B cell (primary cell): Measurements from ENCODE around the gene CEMIP. TPM values are rescaled to one million over a fixed set of nuclear protein-coding genes. Genes with fewer than 3 reads are reported as not detected.

Source experiments
- ATAC-seq: fragments of 200-7000 bp; cut with Tn5 transposase; one replicate; pipeline ENCODE4 v1.10.0; 2021; ENCODE audit warnings: low read depth, mild to moderate bottlenecking, moderate number of reproducible peaks, moderate library complexity
- CTCF ChIA-PET: fragments of 350-600 bp; sonication (Branson Sonifier 250); formaldehyde crosslinking; loops from one replicate; lab custom pipeline; 2021; ENCODE audit warnings: antibody characterized with exemption, inconsistent platforms; lab: Charles Lee
- POLR2A ChIA-PET: fragments of 350-600 bp; sonication (Branson Sonifier 250); formaldehyde crosslinking; loops from one replicate; lab custom pipeline; 2021; ENCODE audit warnings: antibody characterized with exemption; lab: Charles Lee
- DNase-seq: peaks from one replicate; pipeline ENCODE4 v3.0.0; 2013
- H2AFZ ChIP-seq: 2 replicates; pipeline ENCODE4 v1.6.1; 2012; ENCODE audit warnings: mild to moderate bottlenecking, low read depth, low read length; ENCODE audit not compliant: insufficient read depth, poor library complexity, severe bottlenecking
- H3K27ac ChIP-seq, 2 donors: 1 replicate in 1 of 2; 2 replicates in 1 of 2; pipeline ENCODE4 v1.5.1; 2012 to 2013; ENCODE audit warnings: low read length in 2 of 2, mild to moderate bottlenecking in 2 of 2, moderate library complexity in 1 of 2
- H3K27me3 ChIP-seq, 4 experiments: fragments of 200-600 bp in 1 of 4; sonication (generic) in 1 of 4; replicated peaks in 1 of 4; 1 replicate in 2 of 4; 2 replicates in 2 of 4; pipeline versions ENCODE4 v1.6.1 to v1.7.0; 2013 to 2016; ENCODE audit warnings: low read length in 3 of 4, mild to moderate bottlenecking in 2 of 4, mixed read lengths in 1 of 4, moderate library complexity in 1 of 4; ENCODE audit not compliant: insufficient read depth in 4 of 4, control insufficient read depth in 3 of 4; ENCODE audit errors: control extremely low read depth in 1 of 4
- H3K36me3 ChIP-seq, 2 experiments: replicated peaks in 1 of 2; 1 replicate in 1 of 2; 2 replicates in 1 of 2; pipeline versions ENCODE4 v1.6.1 to v1.7.1; 2013; ENCODE audit warnings: low read length in 1 of 2; ENCODE audit not compliant: insufficient read depth in 2 of 2, control insufficient read depth in 1 of 2; ENCODE audit errors: control extremely low read depth in 1 of 2, extremely low read depth in 1 of 2
- H3K4me1 ChIP-seq, 2 donors: fragments of 200-600 bp in 1 of 2; sonication (generic) in 1 of 2; 1 replicate in 1 of 2; 2 replicates in 1 of 2; pipeline versions ENCODE4 v1.5.1 to v1.6.1; 2013 to 2017; ENCODE audit warnings: low read length in 2 of 2; ENCODE audit not compliant: control insufficient read depth in 2 of 2, insufficient read depth in 2 of 2
- H3K4me2 ChIP-seq: replicated peaks from 2 replicates; pipeline ENCODE3; 2012; ENCODE audit warnings: mild to moderate bottlenecking, low read depth, low read length; ENCODE audit not compliant: poor library complexity, severe bottlenecking
- H3K4me3 ChIP-seq, 5 experiments: fragments of 200-600 bp in 1 of 5; sonication (generic) in 1 of 5; 1 replicate in 3 of 5; 2 replicates in 2 of 5; pipeline versions ENCODE4 v1.5.1 to v1.7.0; 2011 to 2016; ENCODE audit warnings: low read length in 4 of 5, mild to moderate bottlenecking in 4 of 5, low read depth in 2 of 5, control low read depth in 1 of 5, moderate library complexity in 1 of 5; ENCODE audit not compliant: insufficient read depth in 1 of 5; ENCODE audit errors: control extremely low read depth in 1 of 5, extremely low read depth in 1 of 5
- H3K79me2 ChIP-seq: fragments of 200-600 bp; sonication (generic); one replicate; pipeline ENCODE4 v1.6.0; 2016; ENCODE audit warnings: low read length; ENCODE audit not compliant: control insufficient read depth, insufficient read depth
- H3K9ac ChIP-seq: fragments of 200-600 bp; sonication (generic); 2 replicates; pipeline ENCODE4 v1.6.1; 2017; ENCODE audit warnings: mild to moderate bottlenecking, low read length, moderate library complexity
- H3K9me3 ChIP-seq, 3 donors: one replicate each; pipeline versions ENCODE4 v1.6.1 to v1.7.1; 2013; ENCODE audit warnings: low read length in 2 of 3; ENCODE audit not compliant: control insufficient read depth in 2 of 3, insufficient read depth in 1 of 3; ENCODE audit errors: control extremely low read depth in 1 of 3
- H4K20me1 ChIP-seq: 2 replicates; pipeline ENCODE4 v1.6.0; 2012; ENCODE audit warnings: mild to moderate bottlenecking, low read length; ENCODE audit not compliant: insufficient read depth, control insufficient read depth, poor library complexity, severe bottlenecking
- H3K27ac Mint-ChIP-seq: one replicate; pipeline ENCODE4 v1.8.0; 2021; ENCODE audit warnings: mixed read lengths
- H3K27me3 Mint-ChIP-seq: one replicate; pipeline ENCODE4 v1.8.0; 2021; ENCODE audit warnings: mixed read lengths
- H3K4me1 Mint-ChIP-seq: one replicate; pipeline ENCODE4 v1.8.0; 2021; ENCODE audit warnings: mixed read lengths
- H3K4me3 Mint-ChIP-seq: one replicate; pipeline ENCODE4 v1.8.0; 2021; ENCODE audit warnings: mixed read lengths
- H3K9me3 Mint-ChIP-seq: one replicate; pipeline ENCODE4 v1.8.0; 2022; ENCODE audit warnings: mixed read lengths; ENCODE audit not compliant: insufficient read depth
- CTCF ChIP-seq: fragments of 200-600 bp; IDR thresholded peaks from one replicate; pipeline ENCODE4 v1.8.0; 2022; ENCODE audit warnings: antibody characterized with exemption, mild to moderate bottlenecking
- EZH2 ChIP-seq: IDR thresholded peaks from 2 replicates; pipeline ENCODE4 v1.6.1; 2012; ENCODE audit warnings: borderline replicate concordance, low read depth, mild to moderate bottlenecking, moderate library complexity, low read length; ENCODE audit not compliant: insufficient read depth, poor library complexity, severe bottlenecking
- WGBS: methylation state at CpG from one replicate; pipeline ENCODE4 v1.1.5; 2013; ENCODE audit warnings: missing lambda C conversion rate; ENCODE audit not compliant: insufficient coverage; 5-methylcytosine and 5-hydroxymethylcytosine counted together
- intact Hi-C: fragments of 100-400 bp; cut with micrococcal nuclease; formaldehyde crosslinking; loops from one replicate; pipeline ENCODE4 v1.10.0; 2022
- polyA plus RNA-seq: library from polyadenylated mRNA; depleted of rRNA; stranded (reverse); fragments of >200 nt; gene quantifications from 2 replicates; pipeline ENCODE4 v1.2.3, GENCODE V29; 2012
- total RNA-seq, 2 donors: library from RNA; stranded (reverse); fragments of 120-200 nt in 1 of 2; gene quantifications; 1 replicate in 1 of 2; 2 replicates in 1 of 2; pipeline versions ENCODE4 v1.2.3 to v1.2.4, GENCODE V29; 2013 to 2022

Gene CEMIP
- total and polyA plus RNA-seq, 2 donors (not counting 1 experiment from before 2014, with no cell fraction given) = 0.32 TPM; not detected in 1

GRCh38 chr15:80984856-80985255 is 205.7 kb downstream of the CEMIP start:
- peaks cover 57% of the 10 kb centered on the region for H3K4me1 Mint-ChIP-seq

GRCh38 chr15:80985981-80986380 is 206.8 kb downstream of the CEMIP start:
- H4K20me1 ChIP-seq = peaks cover 7% of the 10 kb centered on the region
- Mint-ChIP-seq H3K9me3 (no peaks in the 10 kb centered on the region), H3K27ac (no peak overlapping the region), H3K4me3 (no peak overlapping the region), H3K27me3 (no peaks in the 10 kb centered on the region), H3K4me1 (peaks cover 61% of the 10 kb centered on the region)
- DNase-seq (no peak), ATAC-seq (no peak)
- no peak overlapping the region for H3K27ac ChIP-seq
- H3K4me2 ChIP-seq = no peak overlapping the region
- H3K9ac ChIP-seq = no peak overlapping the region
- CTCF ChIA-PET = no interaction called here
- POLR2A ChIA-PET = no interaction called here
- intact Hi-C loops = no loop called here
- no peak overlapping the region for H3K4me3 ChIP-seq
- H3K79me2 ChIP-seq = peaks cover 68% of the 10 kb centered on the region
- TF ChIP-seq EZH2 = no peak
- TF ChIP-seq CTCF = no peak
- H3K27me3 ChIP-seq = no peaks in the 10 kb centered on the region
- H3K9me3 ChIP-seq = no peaks in the 10 kb centered on the region
- no peak overlapping the region for H2AFZ ChIP-seq
- H3K36me3 ChIP-seq = peaks cover 0 to 10% of the 10 kb centered on the region in 2 experiments
- WGBS = 100% methylated on average over 4 of the region's 5 CpGs
- H3K4me1 ChIP-seq = peaks cover 38% of the 10 kb centered on the region in 2 donors

More at GRCh38 chr15:80984856-80985255, 205.7 kb downstream of the CEMIP start:
- Histone ChIP-seq H3K27ac (peak overlapping the region; percentile 74 to 83), H3K4me3 (no peak overlapping the region), H4K20me1 (peaks cover 7% of the 10 kb centered on the region), H3K9ac (no peak overlapping the region), H3K36me3 (peaks cover 0 to 17% of the 10 kb centered on the region in 2 experiments), H3K4me2 (peak overlapping the region; percentile 45), H3K27me3 (no peaks in the 10 kb centered on the region), H3K4me1 (peaks cover 34% of the 10 kb centered on the region in 2 donors), H2AFZ (no peak overlapping the region), H3K9me3 (no peaks in the 10 kb centered on the region), H3K79me2 (peaks cover 71% of the 10 kb centered on the region)
- WGBS = 13% methylated on average over 6 of the region's 9 CpGs
- ATAC-seq (peak; percentile 3), DNase-seq (peak; percentile 75)
- Mint-ChIP-seq H3K4me3 (peak overlapping the region; percentile 28), H3K9me3 (no peaks in the 10 kb centered on the region), H3K27me3 (no peaks in the 10 kb centered on the region), H3K27ac (peak overlapping the region; percentile 80)
- TF ChIP-seq CTCF = no peak
- no peak for TF ChIP-seq EZH2
- ChIA-PET CTCF (no interaction called here), POLR2A (no interaction called here)
- intact Hi-C loops = no loop called here
